Left cardiac atrium (tissue), 4 donors: ENCODE measurements around the gene CKB. TPM values are rescaled to one million over a fixed set of nuclear protein-coding genes. Genes with fewer than 3 reads are reported as not detected.
A peak's percentile ranks its signal among the peaks of the same experiment; 100 is the strongest.
"Not testable (repeated sequence)": the region's sequence is repeated elsewhere in the genome, so short reads cannot be mapped to it uniquely, and the experiment has no call there.

Experiments
- ATAC-seq, 2 donors: fragments of 200-7000 bp; cut with Tn5 transposase; one replicate each; pipeline ENCODE4 v1.9.1; 2020; ENCODE audit warnings: mild to moderate bottlenecking in 2 of 2, moderate library complexity in 2 of 2
- DNase-seq: peaks from one replicate; pipeline ENCODE4 v3.0.0-alpha.2; 2020
- intact Hi-C, 2 donors: fragments of 100-400 bp; cut with DNase I; formaldehyde crosslinking; loops; one replicate each; pipeline versions ENCODE4 v1.14.1 to v1.15.1; 2022 to 2023
- total RNA-seq, 2 donors: library from RNA; stranded (reverse); fragmentation: NEBNext Ultra II Directional; extraction: Animal tissue kit (Norgen Biotek cat#: 25700); gene quantifications; one replicate each; pipeline ENCODE4 v1.2.1, GENCODE V29; 2021
- donor health status: DM: no; HTN: yes; CAD: no.
- donor health status: DM: no; HTN: yes; CAD: no; lungs with severe emphysema.
- donor health status: DM: yes; HTN: yes; CAD: no.
- donor health status: Dilated cardiomyopathy.

Gene CKB
- total RNA-seq, 2 donors from 2014 or later, result 407 to 412 TPM

GRCh38 chr14:103519837-103520212 lies 2.8 kb downstream of the CKB start:
- DNase-seq (peak; percentile 54), ATAC-seq (no peak)
- intact Hi-C loops, result loop anchor here in 1 of 2 donors (2.0 kb wide), 1 partner anchor 25 kb away; no protein-coding TSS in a partner anchor

GRCh38 chr14:103519043-103519836 lies 3.4 kb downstream of the CKB start:
- intact Hi-C loops, result loop anchor here in 1 of 2 donors (2.0 kb wide), 1 partner anchor 26 kb away; no protein-coding TSS in a partner anchor
- peak in 1 of 2 donors; percentile 3 for ATAC-seq
- peak; percentile 26 for DNase-seq

- ATAC-seq (peak; percentile 34 to 41), DNase-seq (peak; percentile 65)
- intact Hi-C loops, result loop anchor here in 1 of 2 donors (2.0 kb wide), 1 partner anchor 26 kb away; no protein-coding TSS in a partner anchor
Measured at GRCh38 chr14:103518422-103519042, 4.1 kb downstream of the CKB start.

GRCh38 chr14:103517721-103518421 lies 4.8 kb downstream of the CKB start:
- peak in 1 of 2 donors; percentile 4 for ATAC-seq
- intact Hi-C loops, result loop anchor here in 1 of 2 donors (2.0 kb wide), 1 partner anchor 27 kb away; no protein-coding TSS in a partner anchor
- peak; percentile 56 for DNase-seq

- intact Hi-C loops, result no loop called here
Measured at GRCh38 chr14:103517174-103517566, 5.5 kb downstream of the CKB start.

GRCh38 chr14:103516426-103517173 lies 6.0 kb downstream of the CKB start:
- intact Hi-C loops, result no loop called here
- DNase-seq (peak; percentile 7), ATAC-seq (no peak)

More at GRCh38 chr14:103517174-103517566, 5.5 kb downstream of the CKB start:
- ATAC-seq (no peak), DNase-seq (peak; percentile 23)

- ATAC-seq, result no peak
- DNase-seq, result peak; percentile 20
- intact Hi-C loops, result no loop called here
Measured at GRCh38 chr14:103514596-103515421, 7.8 kb downstream of the CKB start.

GRCh38 chr14:103512701-103513611 lies 9.7 kb downstream of the CKB start:
- peak; percentile 61 for DNase-seq
- intact Hi-C loops, result no loop called here
- ATAC-seq, result peak; percentile 74 to 82

- ATAC-seq, intact Hi-C loops: not testable (repeated sequence)
- peak; percentile 10 for DNase-seq
Measured at GRCh38 chr14:103512180-103512579, 10.4 kb downstream of the CKB start.

GRCh38 chr14:103510724-103511693 lies 11.6 kb downstream of the CKB start:
- ATAC-seq, result no peak

GRCh38 chr14:103509864-103510723 lies 12.5 kb downstream of the CKB start:
- DNase-seq (peak; percentile 9), ATAC-seq (no peak)
- intact Hi-C loops, result no loop called here

More at GRCh38 chr14:103510724-103511693, 11.6 kb downstream of the CKB start:
- intact Hi-C loops, result no loop called here
- peak; percentile 10 for DNase-seq

- intact Hi-C loops, result no loop called here
- DNase-seq, result no peak
- no peak for ATAC-seq
Measured at GRCh38 chr14:103508521-103509329, 13.9 kb downstream of the CKB start.

- intact Hi-C loops, result no loop called here
- ATAC-seq (no peak), DNase-seq (no peak)
Measured at GRCh38 chr14:103507751-103508150, 14.9 kb downstream of the CKB start.

GRCh38 chr14:103504991-103505565 lies 17.6 kb downstream of the CKB start:
- intact Hi-C loops, result loop anchor here in 1 of 2 donors (5.0 kb wide), 1 partner anchor 42 kb away; no protein-coding TSS in a partner anchor
- ATAC-seq, result no peak
- DNase-seq, result peak; percentile 7
